Endothelial cell of umbilical vein (primary cell): ENCODE data around the gene HOXA9. TPM values are rescaled to one million over a fixed set of nuclear protein-coding genes. Genes with fewer than 3 reads are reported as not detected.

ENCODE experiments used
- BruUV-seq: library from RNA; stranded (reverse); fragments of 400-500 nt; replicated peaks from 2 replicates; lab custom pipeline; 2021; lab: Mats Ljungman, UMichigan
- CTCF ChIA-PET: fragments of 300-600, 350-600 bp; sonication (Branson Sonifier 250); formaldehyde crosslinking; loops from one replicate; lab custom pipeline; 2021; ENCODE audit warnings: antibody characterized with exemption, inconsistent platforms; lab: Charles Lee
- POLR2A ChIA-PET: fragments of 300-600, 350-600 bp; sonication (Branson Sonifier 250); formaldehyde crosslinking; loops from one replicate; lab custom pipeline; 2021; ENCODE audit warnings: antibody characterized with exemption, inconsistent platforms; lab: Charles Lee
- DNase-seq: peaks from one replicate; pipeline ENCODE4 v3.0.0-alpha.2; 2011; ENCODE audit warnings: low read depth, low spot score
- FAIRE-seq: peaks from 2 replicates; lab custom pipeline; 2011; peaks lifted over from hg19 to GRCh38; lab: Jason Lieb, UNC
- H2AFZ ChIP-seq: 2 replicates; pipeline ENCODE4 v1.6.0; 2012; ENCODE audit warnings: low read depth, low read length, control low read depth, inconsistent platforms
- H3K27ac ChIP-seq: 2 replicates; pipeline ENCODE4 v1.5.1; 2011; ENCODE audit warnings: low read depth, mild to moderate bottlenecking, control low read depth, low read length, moderate library complexity; ENCODE audit not compliant: insufficient read depth
- H3K27me3 ChIP-seq, 2 experiments: 2 replicates each; pipeline versions ENCODE4 v1.6.0 to v1.6.1; 2011; ENCODE audit warnings: low read length in 2 of 2, mixed read lengths in 1 of 2; ENCODE audit not compliant: control insufficient read depth in 2 of 2, insufficient read depth in 2 of 2
- H3K36me3 ChIP-seq, 2 experiments: 2 replicates in 1 of 2; 3 replicates in 1 of 2; pipeline ENCODE4 v1.5.1; 2011; ENCODE audit warnings: low read length in 2 of 2, mild to moderate bottlenecking in 1 of 2, moderate library complexity in 1 of 2; ENCODE audit not compliant: control insufficient read depth in 2 of 2, insufficient read depth in 2 of 2; ENCODE audit errors: extremely low read depth in 1 of 2
- H3K4me1 ChIP-seq: 3 replicates; pipeline ENCODE4 v1.5.1; 2011; ENCODE audit warnings: mild to moderate bottlenecking, low read length; ENCODE audit not compliant: control insufficient read depth, insufficient read depth; ENCODE audit errors: extremely low read depth
- H3K4me2 ChIP-seq: 2 replicates; pipeline ENCODE4 v1.6.1; 2011; ENCODE audit warnings: low read length, control low read depth, mixed read lengths; ENCODE audit not compliant: insufficient read depth
- H3K4me3 ChIP-seq, 3 experiments: fragments of 200-600 bp in 1 of 3; sonication (generic), shearing (Covaris generic) in 1 of 3; replicated peaks in 1 of 3; 2 replicates each; pipeline ENCODE4 v1.5.1; 2011 to 2016; ENCODE audit warnings: control low read depth in 3 of 3, low read length in 3 of 3, mild to moderate bottlenecking in 2 of 3, inconsistent platforms in 1 of 3, low read depth in 1 of 3, moderate library complexity in 1 of 3; ENCODE audit not compliant: insufficient read depth in 1 of 3
- H3K79me2 ChIP-seq: 2 replicates; pipeline ENCODE4 v1.6.0; 2012; ENCODE audit warnings: low read length, inconsistent platforms; ENCODE audit not compliant: control insufficient read depth, insufficient read depth
- H3K9ac ChIP-seq: replicated peaks from 2 replicates; pipeline ENCODE3; 2011; ENCODE audit warnings: low read length, control low read depth; ENCODE audit not compliant: insufficient read depth; ENCODE audit errors: extremely low read depth
- H3K9me1 ChIP-seq: replicated peaks from 3 replicates; pipeline ENCODE4 v1.6.0; 2011; ENCODE audit warnings: mild to moderate bottlenecking, low read length; ENCODE audit not compliant: control insufficient read depth, insufficient read depth; ENCODE audit errors: extremely low read depth
- H3K9me3 ChIP-seq: replicated peaks from 2 replicates; pipeline ENCODE4 v1.5.1; 2012; ENCODE audit warnings: low read length, inconsistent platforms; ENCODE audit not compliant: control insufficient read depth, insufficient read depth
- H4K20me1 ChIP-seq: replicated peaks from 2 replicates; pipeline ENCODE3; 2011; ENCODE audit warnings: mild to moderate bottlenecking, low read length; ENCODE audit not compliant: control insufficient read depth, insufficient read depth; ENCODE audit errors: extremely low read depth
- EZH2 ChIP-seq: IDR thresholded peaks from 2 replicates; pipeline ENCODE4 v1.6.1; 2012; ENCODE audit warnings: borderline replicate concordance, low read depth, mild to moderate bottlenecking, moderate library complexity, low read length, inconsistent platforms; ENCODE audit not compliant: severe bottlenecking
- FOS ChIP-seq: IDR thresholded peaks from 2 replicates; pipeline ENCODE4 v1.6.1; 2011; ENCODE audit warnings: mild to moderate bottlenecking, low read length, moderate library complexity, borderline replicate concordance; ENCODE audit not compliant: insufficient read depth
- GATA2 ChIP-seq: IDR thresholded peaks from 2 replicates; pipeline ENCODE4 v1.7.0; 2011; ENCODE audit warnings: low read depth, mild to moderate bottlenecking, moderate library complexity, mixed read lengths, low read length; ENCODE audit not compliant: insufficient read length, insufficient read depth
- JUN ChIP-seq: IDR thresholded peaks from 2 replicates; pipeline ENCODE4 v1.6.1; 2011; ENCODE audit warnings: borderline replicate concordance, low read depth; ENCODE audit not compliant: insufficient read length, insufficient read depth
- MYC ChIP-seq: IDR thresholded peaks from one replicate; pipeline ENCODE4 v1.6.1; 2011; ENCODE audit warnings: mild to moderate bottlenecking, low read depth, low read length
- POLR2A ChIP-seq: IDR thresholded peaks from 2 replicates; pipeline ENCODE4 v1.6.1; 2012; ENCODE audit warnings: low read depth, mild to moderate bottlenecking, control low read depth, low read length
- POLR2AphosphoS5 ChIP-seq: IDR thresholded peaks from 2 replicates; pipeline ENCODE4 v1.6.1; 2012; ENCODE audit warnings: low read depth, mild to moderate bottlenecking, control low read depth, low read length, moderate library complexity; ENCODE audit not compliant: insufficient read depth
- dilution Hi-C: fragments of 300-500 bp; cut with MboI; formaldehyde crosslinking; loops from one replicate; pipeline ENCODE4 v1.15.0; 2019; ENCODE audit warnings: low sequenced_read_pairs; ENCODE audit not compliant: extremely low pct_ligation_motif_present
- intact Hi-C: fragments of 100-400 bp; cut with micrococcal nuclease; formaldehyde crosslinking; loops from one replicate; pipeline ENCODE4 v1.10.0; 2022
- polyA plus RNA-seq, 4 experiments: library from polyadenylated mRNA; depleted of rRNA in 3 of 4; stranded (reverse) in 3 of 4; unstranded in 1 of 4; fragments of >200 nt; gene quantifications; 2 replicates each; pipeline versions ENCODE4 v1.2.1 to v1.2.3, GENCODE V29; 2011 to 2012; ENCODE audit warnings: missing spikeins in 1 of 4
- total RNA-seq: library from RNA; stranded (reverse); gene quantifications from 2 replicates; pipeline ENCODE4 v1.2.3, GENCODE V29; 2021
- TF ChIP-seq, protein P1 (sequence below): IDR thresholded peaks from 2 replicates; pipeline ENCODE4 v1.6.1; 2011; ENCODE audit not compliant: insufficient read depth, insufficient read length
- TF ChIP-seq, protein P2 (sequence below), 2 donors: IDR thresholded peaks; 1 replicate in 1 of 2; 2 replicates in 1 of 2; pipeline ENCODE4 v1.5.1; 2011; ENCODE audit warnings: low read length in 2 of 2, mild to moderate bottlenecking in 2 of 2, moderate library complexity in 2 of 2, control low read depth in 1 of 2, inconsistent platforms in 1 of 2, low read depth in 1 of 2; ENCODE audit not compliant: insufficient read depth in 1 of 2; ENCODE audit errors: extremely low read depth in 1 of 2

The HOXA9 gene
- total and polyA plus RNA-seq, 2 donors (not counting 3 experiments of a cell fraction or from before 2014, with no cell fraction given) = 47.2 to 61.6 TPM

DNA sequence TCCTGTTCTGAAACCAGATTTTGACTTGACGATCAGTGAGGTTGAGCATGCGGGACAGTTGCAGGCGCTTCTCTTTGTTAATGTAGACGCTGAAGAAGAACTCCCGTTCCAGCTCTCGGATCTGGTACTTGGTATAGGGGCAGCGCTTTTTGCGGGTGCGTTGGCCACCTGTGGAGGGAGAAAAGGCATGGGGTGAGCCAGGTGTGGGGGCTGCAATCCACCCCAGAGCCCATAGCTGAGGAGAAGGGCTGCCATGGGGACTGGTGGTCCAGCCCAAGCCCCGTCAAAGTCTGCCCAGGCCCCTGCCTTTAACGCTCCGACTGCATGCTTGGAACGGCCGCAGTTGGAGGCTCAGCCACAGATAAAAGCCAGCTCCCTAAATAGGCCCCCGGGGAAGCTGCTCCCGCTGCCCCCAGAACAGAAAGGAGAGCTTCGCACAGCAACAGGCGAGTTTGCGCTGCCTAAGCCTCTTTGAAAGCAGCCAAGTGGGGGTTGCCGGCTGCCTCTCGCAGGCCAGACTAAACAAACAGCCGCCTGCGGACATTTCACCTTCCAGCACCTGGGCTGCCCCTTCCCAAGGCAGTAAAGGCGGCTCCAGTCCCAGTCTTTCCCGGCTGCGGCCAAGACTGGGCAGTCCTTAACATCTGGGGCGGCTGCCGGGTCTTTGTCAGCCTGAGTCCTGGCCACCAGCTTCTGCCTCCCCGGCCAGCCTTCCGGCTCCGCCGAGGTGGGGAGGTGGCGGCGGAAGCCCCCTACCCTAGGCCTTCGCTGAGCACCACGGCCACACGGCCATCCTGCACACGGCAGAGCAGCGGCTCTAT is 17.7 kb upstream of the HOXA9 start:
- Histone ChIP-seq H4K20me1 (no peaks in the 10 kb centered on the region), H3K9me1 (no peaks in the 10 kb centered on the region), H3K27ac (peak overlapping the region; percentile 90), H3K27me3 (no peaks in the 10 kb centered on the region), H3K9me3 (no peaks in the 10 kb centered on the region), H3K9ac (peak overlapping the region; percentile 88), H3K36me3 (no peaks in the 10 kb centered on the region), H3K4me3 (peak overlapping the region; percentile 82 to 91 (median 84)), H2AFZ (peak overlapping the region; percentile 3), H3K79me2 (peaks cover 87% of the 10 kb centered on the region), H3K4me1 (peaks cover 58% of the 10 kb centered on the region), H3K4me2 (peak overlapping the region; percentile 82)
- ChIA-PET CTCF (interaction anchor here (0.9 to 6.0 kb wide), 8 partner anchors 10 to 911 kb away, joined by 3 to 49 read pairs (median 5); partner anchors contain the start of gene HOXA10), POLR2A (interaction anchor here (0.8 kb wide), 1 partner anchor 65 kb away, joined by 3 read pairs; no protein-coding TSS in a partner anchor)
- no TSS peak for BruUV-seq
- FAIRE-seq (peak; percentile 49), DNase-seq (peak; percentile 50)
- dilution Hi-C loops (no loop called here), intact Hi-C loops (no loop called here)
- TF ChIP-seq, protein P1, sequence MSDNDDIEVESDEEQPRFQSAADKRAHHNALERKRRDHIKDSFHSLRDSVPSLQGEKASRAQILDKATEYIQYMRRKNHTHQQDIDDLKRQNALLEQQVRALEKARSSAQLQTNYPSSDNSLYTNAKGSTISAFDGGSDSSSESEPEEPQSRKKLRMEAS = no peak
- TF ChIP-seq EZH2 = no peak
- TF ChIP-seq POLR2A = no peak
- no peak for TF ChIP-seq POLR2AphosphoS5
- TF ChIP-seq MYC = no peak
- no peak for TF ChIP-seq GATA2
- TF ChIP-seq JUN = no peak
- TF ChIP-seq, protein P2, sequence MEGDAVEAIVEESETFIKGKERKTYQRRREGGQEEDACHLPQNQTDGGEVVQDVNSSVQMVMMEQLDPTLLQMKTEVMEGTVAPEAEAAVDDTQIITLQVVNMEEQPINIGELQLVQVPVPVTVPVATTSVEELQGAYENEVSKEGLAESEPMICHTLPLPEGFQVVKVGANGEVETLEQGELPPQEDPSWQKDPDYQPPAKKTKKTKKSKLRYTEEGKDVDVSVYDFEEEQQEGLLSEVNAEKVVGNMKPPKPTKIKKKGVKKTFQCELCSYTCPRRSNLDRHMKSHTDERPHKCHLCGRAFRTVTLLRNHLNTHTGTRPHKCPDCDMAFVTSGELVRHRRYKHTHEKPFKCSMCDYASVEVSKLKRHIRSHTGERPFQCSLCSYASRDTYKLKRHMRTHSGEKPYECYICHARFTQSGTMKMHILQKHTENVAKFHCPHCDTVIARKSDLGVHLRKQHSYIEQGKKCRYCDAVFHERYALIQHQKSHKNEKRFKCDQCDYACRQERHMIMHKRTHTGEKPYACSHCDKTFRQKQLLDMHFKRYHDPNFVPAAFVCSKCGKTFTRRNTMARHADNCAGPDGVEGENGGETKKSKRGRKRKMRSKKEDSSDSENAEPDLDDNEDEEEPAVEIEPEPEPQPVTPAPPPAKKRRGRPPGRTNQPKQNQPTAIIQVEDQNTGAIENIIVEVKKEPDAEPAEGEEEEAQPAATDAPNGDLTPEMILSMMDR (IDR thresholded peaks at IDR 0.05; ENCODE audit: extremely low read depth in 1 of 2, insufficient read depth in 1 of 2, low read depth in 1 of 2, low read length in 2 of 2) = no peak
- TF ChIP-seq FOS = no peak
